ENCODE results near the gene MYH11. TPM values are rescaled to one million over a fixed set of nuclear protein-coding genes. Genes with fewer than 3 reads are reported as not detected.
A peak's percentile ranks its signal among the peaks of the same experiment; 100 is the strongest.

Gene MYH11
- total and polyA plus RNA-seq, 2 of the 13 experiments (the other 11 are each of a cell fraction or from before 2014, with no cell fraction given), result not detected

DNA sequence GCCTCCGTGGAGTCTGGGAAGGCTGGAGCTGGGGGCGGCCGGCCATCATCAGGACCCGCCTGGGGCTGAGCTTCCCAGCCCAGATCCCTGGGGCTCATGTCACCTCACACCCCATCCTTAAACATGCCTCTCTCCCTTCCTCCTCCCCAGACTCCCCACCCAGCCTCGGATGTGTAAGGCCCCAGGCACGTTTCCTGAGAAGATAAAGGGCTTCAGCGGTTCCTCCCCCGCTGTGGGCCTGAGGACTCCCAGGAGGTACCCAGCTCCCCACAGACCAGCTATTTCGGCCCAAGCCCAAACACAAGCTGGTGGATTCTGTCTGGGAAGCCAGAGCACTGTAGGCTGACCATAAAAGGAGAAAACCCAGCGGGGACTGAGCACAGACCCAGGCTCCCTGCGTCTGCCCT is 49.2 kb downstream of the MYH11 start:
- DNase-seq (ENCODE audit: low spot score), result no peak
- FAIRE-seq, result no peak
- Histone ChIP-seq H3K4me2 (ENCODE audit: low read depth, low read length) (no peak overlapping the region), H3K9ac (ENCODE audit: insufficient read depth, low read depth, low read length) (no peak overlapping the region), H3K9me3 (ENCODE audit: low read length) (no peaks in the 10 kb centered on the region), H3K4me1 (ENCODE audit: insufficient read depth, low read length) (peaks cover 4% of the 10 kb centered on the region; the same call in 1 of the 2 replicates), H3K4me3 (replicated peaks in 1 of 3; ENCODE audit: insufficient read depth in 1 of 3, low read depth in 2 of 3, low read length in 3 of 3) (no peak overlapping the region), H3K79me2 (ENCODE audit: insufficient read depth, low read length) (no peaks in the 10 kb centered on the region), H4K20me1 (ENCODE audit: insufficient read depth, low read length) (no peaks in the 10 kb centered on the region), H2AFZ (ENCODE audit: low read length) (no peak overlapping the region), H3K27me3 (ENCODE audit: control insufficient read depth in 1 of 2, insufficient read depth in 2 of 2, low read length in 2 of 2) (peaks cover 5 to 73% of the 10 kb centered on the region in 2 experiments; a peak in 4 of 5 replicates), H3K36me3 (replicated peaks in 1 of 2; ENCODE audit: control insufficient read depth in 1 of 2, insufficient read depth in 2 of 2, low read length in 2 of 2) (no peaks in the 10 kb centered on the region), H3K27ac (ENCODE audit: extremely low read length, insufficient read depth, low read length) (no peak overlapping the region)
- in situ Hi-C loops (cut with HindIII; ENCODE audit: extremely low pct_ligation_motif_present, low pct_unique_long_range_greater_than_20kb) (no loop called here), intact Hi-C loops (cut with micrococcal nuclease; ENCODE audit: unreplicated experiment) (no loop called here)
- ChIA-PET POLR2A (no interaction called here), CTCF (ENCODE audit: low intra/inter-chr PET ratio, low total read pairs) (no interaction called here)
- TF ChIP-seq ETV6 (CRISPR knock-in tag; conservative IDR thresholded peaks at IDR 0.05), result no peak
- BruUV-seq (replicated peaks), result no TSS peak
- 15% methylated on average over 11 of the region's 11 CpGs for WGBS (ENCODE audit: low lambda C conversion rate)
- peak; percentile 15; the same call in 2 of the 3 replicates for ATAC-seq

DNA sequence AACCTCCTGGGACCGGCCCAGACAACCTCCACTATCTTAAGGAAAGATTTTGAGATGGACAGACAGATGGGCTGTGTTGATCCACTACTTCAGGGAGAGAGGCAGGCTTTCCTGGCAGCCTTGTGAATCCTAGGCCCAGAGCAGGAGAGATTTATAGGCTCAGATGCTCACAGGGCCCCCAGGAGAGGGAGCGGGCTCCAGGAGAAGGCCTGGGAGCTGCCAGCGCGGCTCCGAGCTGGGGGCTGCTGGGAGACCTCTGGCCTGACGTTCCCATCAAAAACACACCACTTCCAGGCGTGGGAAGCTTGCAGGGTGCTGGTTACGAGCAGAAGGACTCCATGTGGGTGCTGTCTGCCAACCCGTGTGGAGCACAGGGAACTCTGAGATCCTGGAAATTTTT is 53.2 kb downstream of the MYH11 start:
- no peak for ATAC-seq
- Histone ChIP-seq H3K4me2 (ENCODE audit: low read depth, low read length) (no peak overlapping the region), H3K27ac (ENCODE audit: extremely low read length, insufficient read depth, low read length) (no peak overlapping the region), H3K27me3 (ENCODE audit: control insufficient read depth in 1 of 2, insufficient read depth in 2 of 2, low read length in 2 of 2) (peaks cover 0 to 41% of the 10 kb centered on the region in 2 experiments; a peak in 4 of 5 replicates), H3K9ac (ENCODE audit: insufficient read depth, low read depth, low read length) (no peak overlapping the region), H3K79me2 (ENCODE audit: insufficient read depth, low read length) (no peaks in the 10 kb centered on the region), H3K9me3 (ENCODE audit: low read length) (no peaks in the 10 kb centered on the region), H3K4me3 (replicated peaks in 1 of 3; ENCODE audit: insufficient read depth in 1 of 3, low read depth in 2 of 3, low read length in 3 of 3) (no peak overlapping the region), H3K36me3 (replicated peaks in 1 of 2; ENCODE audit: control insufficient read depth in 1 of 2, insufficient read depth in 2 of 2, low read length in 2 of 2) (no peaks in the 10 kb centered on the region), H3K4me1 (ENCODE audit: insufficient read depth, low read length) (no peaks in the 10 kb centered on the region), H4K20me1 (ENCODE audit: insufficient read depth, low read length) (no peaks in the 10 kb centered on the region), H2AFZ (ENCODE audit: low read length) (no peak overlapping the region)
- in situ Hi-C loops (cut with HindIII; ENCODE audit: extremely low pct_ligation_motif_present, low pct_unique_long_range_greater_than_20kb) (no loop called here), intact Hi-C loops (cut with micrococcal nuclease; ENCODE audit: unreplicated experiment) (no loop called here)
- POLR2A ChIA-PET, result no interaction called here
- CTCF ChIA-PET (ENCODE audit: low intra/inter-chr PET ratio, low total read pairs), result no interaction called here
- FAIRE-seq, result no peak
- no TSS peak for BruUV-seq (replicated peaks)
- 27% methylated on average over 7 of the region's 9 CpGs for WGBS (ENCODE audit: low lambda C conversion rate)
- no peak for DNase-seq (ENCODE audit: low spot score)
- TF ChIP-seq ZFP62 (CRISPR knock-in tag; IDR thresholded peaks at IDR 0.05), result no peak
- no peak for TF ChIP-seq HOXA9 (CRISPR knock-in tag; IDR thresholded peaks at IDR 0.05; ENCODE audit: borderline replicate concordance)
- TF ChIP-seq RCOR2 (CRISPR knock-in tag; IDR thresholded peaks at IDR 0.05), result no peak
- TF ChIP-seq ELF3 (CRISPR knock-in tag; IDR thresholded peaks at IDR 0.05), result no peak
- TF ChIP-seq SAP130 (CRISPR knock-in tag; IDR thresholded peaks at IDR 0.05; ENCODE audit: low read depth), result no peak
- no peak for TF ChIP-seq AKAP8 (CRISPR knock-in tag; IDR thresholded peaks at IDR 0.05)
- TF ChIP-seq ZNF687 (CRISPR knock-in tag; IDR thresholded peaks at IDR 0.05), result no peak
- TF ChIP-seq, protein P1, sequence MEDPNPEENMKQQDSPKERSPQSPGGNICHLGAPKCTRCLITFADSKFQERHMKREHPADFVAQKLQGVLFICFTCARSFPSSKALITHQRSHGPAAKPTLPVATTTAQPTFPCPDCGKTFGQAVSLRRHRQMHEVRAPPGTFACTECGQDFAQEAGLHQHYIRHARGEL (CRISPR knock-in tag; IDR thresholded peaks at IDR 0.05), result no peak
- no peak for TF ChIP-seq ZKSCAN5 (CRISPR knock-in tag; IDR thresholded peaks at IDR 0.05)
- TF ChIP-seq, protein P2, sequence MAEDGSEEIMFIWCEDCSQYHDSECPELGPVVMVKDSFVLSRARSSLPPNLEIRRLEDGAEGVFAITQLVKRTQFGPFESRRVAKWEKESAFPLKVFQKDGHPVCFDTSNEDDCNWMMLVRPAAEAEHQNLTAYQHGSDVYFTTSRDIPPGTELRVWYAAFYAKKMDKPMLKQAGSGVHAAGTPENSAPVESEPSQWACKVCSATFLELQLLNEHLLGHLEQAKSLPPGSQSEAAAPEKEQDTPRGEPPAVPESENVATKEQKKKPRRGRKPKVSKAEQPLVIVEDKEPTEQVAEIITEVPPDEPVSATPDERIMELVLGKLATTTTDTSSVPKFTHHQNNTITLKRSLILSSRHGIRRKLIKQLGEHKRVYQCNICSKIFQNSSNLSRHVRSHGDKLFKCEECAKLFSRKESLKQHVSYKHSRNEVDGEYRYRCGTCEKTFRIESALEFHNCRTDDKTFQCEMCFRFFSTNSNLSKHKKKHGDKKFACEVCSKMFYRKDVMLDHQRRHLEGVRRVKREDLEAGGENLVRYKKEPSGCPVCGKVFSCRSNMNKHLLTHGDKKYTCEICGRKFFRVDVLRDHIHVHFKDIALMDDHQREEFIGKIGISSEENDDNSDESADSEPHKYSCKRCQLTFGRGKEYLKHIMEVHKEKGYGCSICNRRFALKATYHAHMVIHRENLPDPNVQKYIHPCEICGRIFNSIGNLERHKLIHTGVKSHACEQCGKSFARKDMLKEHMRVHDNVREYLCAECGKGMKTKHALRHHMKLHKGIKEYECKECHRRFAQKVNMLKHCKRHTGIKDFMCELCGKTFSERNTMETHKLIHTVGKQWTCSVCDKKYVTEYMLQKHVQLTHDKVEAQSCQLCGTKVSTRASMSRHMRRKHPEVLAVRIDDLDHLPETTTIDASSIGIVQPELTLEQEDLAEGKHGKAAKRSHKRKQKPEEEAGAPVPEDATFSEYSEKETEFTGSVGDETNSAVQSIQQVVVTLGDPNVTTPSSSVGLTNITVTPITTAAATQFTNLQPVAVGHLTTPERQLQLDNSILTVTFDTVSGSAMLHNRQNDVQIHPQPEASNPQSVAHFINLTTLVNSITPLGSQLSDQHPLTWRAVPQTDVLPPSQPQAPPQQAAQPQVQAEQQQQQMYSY (CRISPR knock-in tag; IDR thresholded peaks at IDR 0.05), result no peak

All from HepG2 (cell line).